ENCODE results near the gene ZNF701.
"Not testable (repeated sequence)": the region's sequence is repeated elsewhere in the genome, so short reads cannot be mapped to it uniquely, and the experiment has no call there.

The ZNF701 gene

DNA sequence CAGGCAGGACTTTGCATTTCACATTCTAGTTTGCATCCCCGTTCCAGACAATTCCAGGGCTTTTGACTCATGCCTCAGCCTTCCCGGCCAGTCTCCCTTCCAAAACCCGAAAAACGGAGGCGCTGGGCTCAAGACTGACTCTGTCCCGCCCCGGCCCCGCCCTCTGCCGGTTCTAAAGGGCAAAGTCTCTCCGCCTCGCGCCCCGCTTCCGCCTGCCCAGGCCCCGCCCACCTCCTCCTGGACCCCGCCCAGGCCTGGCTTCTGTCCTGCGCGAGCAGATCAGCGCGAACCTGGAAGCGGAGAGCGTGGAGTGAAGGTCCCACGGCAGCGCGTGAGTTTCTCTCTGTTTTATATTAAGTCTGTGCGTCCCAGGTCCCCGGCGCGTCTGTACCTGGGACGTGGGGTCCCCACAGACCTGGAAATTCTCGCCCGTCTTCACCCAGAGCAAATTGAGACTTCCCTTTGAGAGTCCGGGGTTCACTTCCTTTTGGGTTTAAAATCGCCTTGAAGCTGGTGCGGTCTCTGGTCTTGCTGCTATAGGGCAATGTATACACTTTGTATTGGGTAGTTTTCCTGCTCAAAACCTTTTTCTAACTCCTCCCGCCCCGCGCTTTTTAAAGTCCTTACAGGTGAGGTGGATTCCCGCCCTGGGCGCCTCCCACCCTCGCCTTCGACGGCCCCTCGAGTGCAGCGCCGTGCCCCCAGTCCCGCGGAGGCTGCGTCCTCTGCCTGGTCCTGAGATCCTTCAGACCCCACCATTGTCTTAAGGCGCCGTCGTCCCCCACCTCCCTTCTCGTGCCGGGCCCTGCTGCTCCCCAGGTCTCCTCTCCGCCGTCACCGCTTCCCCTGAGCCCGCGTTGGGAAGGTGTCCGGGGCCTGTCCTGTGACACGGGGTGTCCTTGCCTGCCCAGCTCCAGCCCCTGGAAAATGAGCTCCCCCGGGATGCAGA, 31.2 kb downstream of the ZNF701 start:
- DNase-seq (ENCODE audit: low read depth): peak; percentile 66
- TF ChIP-seq, protein P1, sequence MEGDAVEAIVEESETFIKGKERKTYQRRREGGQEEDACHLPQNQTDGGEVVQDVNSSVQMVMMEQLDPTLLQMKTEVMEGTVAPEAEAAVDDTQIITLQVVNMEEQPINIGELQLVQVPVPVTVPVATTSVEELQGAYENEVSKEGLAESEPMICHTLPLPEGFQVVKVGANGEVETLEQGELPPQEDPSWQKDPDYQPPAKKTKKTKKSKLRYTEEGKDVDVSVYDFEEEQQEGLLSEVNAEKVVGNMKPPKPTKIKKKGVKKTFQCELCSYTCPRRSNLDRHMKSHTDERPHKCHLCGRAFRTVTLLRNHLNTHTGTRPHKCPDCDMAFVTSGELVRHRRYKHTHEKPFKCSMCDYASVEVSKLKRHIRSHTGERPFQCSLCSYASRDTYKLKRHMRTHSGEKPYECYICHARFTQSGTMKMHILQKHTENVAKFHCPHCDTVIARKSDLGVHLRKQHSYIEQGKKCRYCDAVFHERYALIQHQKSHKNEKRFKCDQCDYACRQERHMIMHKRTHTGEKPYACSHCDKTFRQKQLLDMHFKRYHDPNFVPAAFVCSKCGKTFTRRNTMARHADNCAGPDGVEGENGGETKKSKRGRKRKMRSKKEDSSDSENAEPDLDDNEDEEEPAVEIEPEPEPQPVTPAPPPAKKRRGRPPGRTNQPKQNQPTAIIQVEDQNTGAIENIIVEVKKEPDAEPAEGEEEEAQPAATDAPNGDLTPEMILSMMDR (IDR thresholded peaks at IDR 0.05; ENCODE audit: low read depth, low read length, missing control alignments): peak; percentile 15
- in situ Hi-C loops (cut with HindIII; ENCODE audit: low sequenced_read_pairs): no loop called here
- peak overlapping the region; percentile 58 for H3K4me3 ChIP-seq (ENCODE audit: low read depth, low read length)

DNA sequence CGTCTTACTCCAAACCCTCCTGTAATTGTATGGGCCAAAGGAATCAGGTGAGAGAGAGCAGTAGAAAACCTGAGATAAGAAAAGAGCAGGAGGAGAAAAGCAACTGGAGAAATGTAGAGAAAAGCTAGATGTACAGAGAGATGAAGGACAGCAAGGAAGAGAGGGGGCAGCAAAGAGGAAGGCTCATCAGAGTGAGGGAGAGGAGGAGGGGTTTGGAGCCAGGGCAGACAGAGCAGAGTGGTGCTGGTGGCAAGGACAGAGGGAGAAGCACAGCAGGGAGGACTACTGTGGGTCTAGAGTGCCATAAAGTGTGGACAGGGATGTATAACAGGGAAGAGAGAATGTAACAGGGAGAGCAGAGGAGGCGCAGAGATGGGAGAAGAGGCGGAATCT, 31.9 kb downstream of the ZNF701 start:
- in situ Hi-C loops (cut with HindIII; ENCODE audit: low sequenced_read_pairs); DNase-seq (ENCODE audit: low read depth): not testable (repeated sequence)
- H3K4me3 ChIP-seq (ENCODE audit: low read depth, low read length): peak overlapping the region; percentile 58

DNA sequence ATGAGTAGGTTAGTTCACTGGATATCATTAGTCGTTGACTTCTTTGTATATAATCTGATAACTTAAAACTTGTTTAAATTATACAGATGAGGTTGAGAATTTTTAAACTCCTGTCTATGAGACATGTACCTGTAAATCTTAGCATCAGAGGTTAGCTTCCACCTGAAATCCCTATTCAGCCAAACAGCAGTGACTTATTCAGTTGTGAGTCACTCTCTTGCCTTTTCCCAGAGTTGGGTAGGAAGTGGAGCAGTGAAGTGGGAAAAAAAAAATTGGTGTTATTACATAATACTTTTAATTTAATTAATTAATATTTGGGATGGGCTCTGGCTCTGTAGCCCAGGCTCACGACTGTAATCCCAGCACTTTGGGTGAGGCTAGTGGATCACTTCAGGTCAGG, 32.9 kb downstream of the ZNF701 start:
- DNase-seq (ENCODE audit: low read depth): no peak
- H3K4me3 ChIP-seq (ENCODE audit: low read depth, low read length): no peak overlapping the region
- TF ChIP-seq, protein P1 (IDR thresholded peaks at IDR 0.05; ENCODE audit: low read depth, low read length, missing control alignments): no peak
- in situ Hi-C loops (cut with HindIII; ENCODE audit: low sequenced_read_pairs): no loop called here

DNA sequence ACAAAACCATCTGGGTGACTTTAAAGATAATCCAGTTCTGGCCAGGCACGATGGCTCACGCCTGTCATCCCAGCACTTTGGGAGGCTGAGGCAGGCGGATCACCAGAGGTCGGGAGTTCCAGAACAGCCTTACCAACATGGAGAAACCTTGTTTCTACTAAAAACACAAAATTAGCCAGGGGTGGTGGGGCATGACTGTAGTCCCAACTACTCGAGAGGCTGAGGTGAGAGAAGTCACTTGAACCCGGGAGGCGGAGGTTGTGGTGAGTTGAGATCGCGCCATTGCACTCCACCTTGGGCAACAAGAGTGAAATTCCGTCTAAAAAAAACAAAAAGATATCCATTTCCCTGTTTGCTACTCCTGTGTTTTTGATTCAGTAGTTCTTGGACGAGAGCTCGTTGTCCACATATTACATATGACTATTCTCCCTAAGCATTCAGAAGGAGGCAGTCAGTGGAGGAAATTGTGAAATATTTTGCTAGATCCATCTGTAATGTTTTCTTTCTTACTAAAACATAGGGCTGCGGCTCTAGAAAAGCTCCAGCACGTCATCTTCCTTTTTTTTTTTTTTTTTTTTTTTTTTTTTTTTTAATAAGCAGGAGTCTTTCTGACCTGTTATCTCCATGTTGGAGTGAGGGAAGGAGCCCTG, 33.6 kb downstream of the ZNF701 start:
- H3K4me3 ChIP-seq (ENCODE audit: low read depth, low read length): no peak overlapping the region
- in situ Hi-C loops (cut with HindIII; ENCODE audit: low sequenced_read_pairs): no loop called here
- no peak for DNase-seq (ENCODE audit: low read depth)
- TF ChIP-seq, protein P1 (IDR thresholded peaks at IDR 0.05; ENCODE audit: low read depth, low read length, missing control alignments): no peak

DNA sequence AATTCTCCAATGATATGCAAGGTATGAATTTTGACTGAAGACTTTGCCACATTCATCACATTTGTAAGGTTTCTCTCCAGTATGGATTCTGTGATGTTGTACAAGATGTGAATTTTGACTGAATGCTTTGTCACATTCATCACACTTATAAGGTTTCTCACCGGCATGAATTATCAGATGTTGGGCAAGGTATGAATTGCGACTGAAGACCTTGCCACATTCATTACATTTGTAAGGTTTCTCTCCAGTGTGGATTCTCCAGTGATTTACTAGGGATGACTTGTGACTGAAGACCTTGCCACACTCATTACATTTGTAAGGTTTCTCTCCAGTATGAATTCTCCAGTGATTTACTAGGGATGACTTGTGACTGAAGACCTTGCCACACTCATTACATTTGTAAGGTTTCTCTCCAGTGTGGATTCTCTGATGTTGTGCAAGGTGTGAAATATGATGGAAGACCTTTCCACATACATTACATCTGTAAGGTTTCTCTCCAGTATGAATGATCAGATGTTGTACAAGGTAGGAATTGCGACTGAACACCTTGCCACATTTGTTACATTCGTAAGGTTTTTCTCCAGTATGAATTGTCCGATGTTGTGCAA, 43.3 kb downstream of the ZNF701 start:
- in situ Hi-C loops (cut with HindIII; ENCODE audit: low sequenced_read_pairs): no loop called here

DNA sequence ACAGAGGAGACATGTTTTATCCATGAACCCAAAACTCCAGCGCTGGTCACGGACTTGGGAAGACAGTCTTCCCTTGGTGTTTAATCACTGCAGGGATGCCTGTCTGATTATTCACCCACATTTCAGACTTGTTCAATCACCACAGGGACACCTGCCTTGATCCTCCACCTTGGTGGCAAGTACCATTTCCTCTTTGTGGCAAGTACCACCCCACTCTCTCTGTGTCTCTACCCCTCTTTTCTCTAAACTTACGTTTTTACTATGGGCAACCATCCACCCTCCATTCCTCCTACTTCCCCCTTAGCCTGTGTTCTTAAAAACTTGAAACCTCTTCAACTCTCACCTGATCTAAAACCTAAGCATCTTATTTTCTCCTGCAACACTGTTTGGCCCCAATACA, 51.3 kb downstream of the ZNF701 start:
- TF ChIP-seq, protein P1 (IDR thresholded peaks at IDR 0.05; ENCODE audit: low read depth, low read length, missing control alignments): no peak
- in situ Hi-C loops (cut with HindIII; ENCODE audit: low sequenced_read_pairs): no loop called here
- no peak for DNase-seq (ENCODE audit: low read depth)
- H3K4me3 ChIP-seq (ENCODE audit: low read depth, low read length): no peak overlapping the region

More for the DNA sequence above, 43.3 kb downstream of the ZNF701 start:
- H3K4me3 ChIP-seq (ENCODE audit: low read depth, low read length): no peak overlapping the region
- DNase-seq (ENCODE audit: low read depth): no peak
- TF ChIP-seq, protein P1 (IDR thresholded peaks at IDR 0.05; ENCODE audit: low read depth, low read length, missing control alignments): no peak
